Activated CD4-positive, alpha-beta memory T cell treated with anti-CD3 and anti-CD28 coated beads for 36 hours (primary cell): ENCODE measurements around the gene TMEM181. TPM values are rescaled to one million over a fixed set of nuclear protein-coding genes. Genes with fewer than 3 reads are reported as not detected.
A peak's percentile ranks its signal among the peaks of the same experiment; 100 is the strongest.
"Not testable (repeated sequence)": the region's sequence is repeated elsewhere in the genome, so short reads cannot be mapped to it uniquely, and the experiment has no call there.

Experiments used
- CTCF ChIA-PET: fragments of 350-600 bp; sonication (Branson Sonifier 250); formaldehyde crosslinking; loops from one replicate; lab custom pipeline; 2021; ENCODE audit warnings: antibody characterized with exemption, inconsistent platforms; lab: Charles Lee
- POLR2A ChIA-PET: fragments of 350-600 bp; sonication (Branson Sonifier 250); formaldehyde crosslinking; loops from one replicate; lab custom pipeline; 2021; ENCODE audit warnings: antibody characterized with exemption; lab: Charles Lee
- DNase-seq: peaks from one replicate; pipeline ENCODE4 v3.0.0-alpha.2; 2020
- H3K27ac Mint-ChIP-seq: one replicate; pipeline ENCODE4 v1.8.0; 2021; ENCODE audit warnings: mixed read lengths
- H3K27me3 Mint-ChIP-seq: one replicate; pipeline ENCODE4 v1.8.0; 2021; ENCODE audit warnings: mixed read lengths
- H3K36me3 Mint-ChIP-seq: one replicate; pipeline ENCODE4 v1.8.0; 2021; ENCODE audit warnings: mixed read lengths
- H3K4me1 Mint-ChIP-seq: one replicate; pipeline ENCODE4 v1.8.0; 2021; ENCODE audit warnings: low read depth, mixed read lengths
- H3K4me3 Mint-ChIP-seq: one replicate; pipeline ENCODE4 v1.8.0; 2021; ENCODE audit warnings: mild to moderate bottlenecking, mixed read lengths
- H3K9me3 Mint-ChIP-seq: one replicate; pipeline ENCODE4 v1.8.0; 2021; ENCODE audit warnings: mixed read lengths
- intact Hi-C: fragments of 100-400 bp; cut with micrococcal nuclease; formaldehyde crosslinking; loops from one replicate; pipeline ENCODE4 v1.15.1; 2023
- total RNA-seq, 2 experiments: library from RNA; stranded (reverse); gene quantifications; one replicate each; pipeline ENCODE4 v1.2.3, GENCODE V29; 2021

The TMEM181 gene
- total RNA-seq, 2 experiments from 2014 or later, result 11.3 to 11.6 TPM

DNA sequence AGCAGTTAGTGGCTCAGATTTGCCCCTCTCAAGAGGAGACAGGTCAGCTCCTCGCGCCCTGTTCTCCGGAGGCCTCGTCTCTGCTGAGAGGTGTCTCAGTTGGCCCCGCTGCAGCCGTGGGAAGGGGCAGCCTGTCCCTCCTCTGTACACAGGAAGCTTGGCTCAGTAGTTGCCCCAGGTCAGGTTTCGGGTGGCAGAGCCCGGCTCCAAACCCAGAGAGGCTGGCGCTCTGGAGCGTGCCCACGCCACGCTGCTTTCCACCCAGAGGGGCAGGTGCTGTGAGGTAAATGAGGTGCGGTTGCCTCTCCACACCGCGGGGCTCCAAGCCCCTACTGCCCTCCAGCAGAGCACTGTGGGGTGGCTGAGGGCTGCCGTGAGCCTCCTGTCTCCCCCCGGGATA, 68.7 kb downstream of the TMEM181 start:
- CTCF ChIA-PET, result interaction anchor here (0.9 to 2.0 kb wide), 2 partner anchors 23 to 408 kb away, joined by 3 to 9 read pairs; no protein-coding TSS in a partner anchor
- peak; percentile 7 for DNase-seq
- peaks cover 38% of the 10 kb centered on the region for H3K4me1 Mint-ChIP-seq
- intact Hi-C loops, result no loop called here
- no peaks in the 10 kb centered on the region for H3K9me3 Mint-ChIP-seq
- peak overlapping the region; percentile 1 for H3K27ac Mint-ChIP-seq
- no peak overlapping the region for H3K4me3 Mint-ChIP-seq
- POLR2A ChIA-PET, result interaction anchor here (0.6 kb wide), 1 partner anchor 10 kb away, joined by 3 read pairs; no protein-coding TSS in a partner anchor
- H3K36me3 Mint-ChIP-seq, result peaks cover 61% of the 10 kb centered on the region
- no peaks in the 10 kb centered on the region for H3K27me3 Mint-ChIP-seq

DNA sequence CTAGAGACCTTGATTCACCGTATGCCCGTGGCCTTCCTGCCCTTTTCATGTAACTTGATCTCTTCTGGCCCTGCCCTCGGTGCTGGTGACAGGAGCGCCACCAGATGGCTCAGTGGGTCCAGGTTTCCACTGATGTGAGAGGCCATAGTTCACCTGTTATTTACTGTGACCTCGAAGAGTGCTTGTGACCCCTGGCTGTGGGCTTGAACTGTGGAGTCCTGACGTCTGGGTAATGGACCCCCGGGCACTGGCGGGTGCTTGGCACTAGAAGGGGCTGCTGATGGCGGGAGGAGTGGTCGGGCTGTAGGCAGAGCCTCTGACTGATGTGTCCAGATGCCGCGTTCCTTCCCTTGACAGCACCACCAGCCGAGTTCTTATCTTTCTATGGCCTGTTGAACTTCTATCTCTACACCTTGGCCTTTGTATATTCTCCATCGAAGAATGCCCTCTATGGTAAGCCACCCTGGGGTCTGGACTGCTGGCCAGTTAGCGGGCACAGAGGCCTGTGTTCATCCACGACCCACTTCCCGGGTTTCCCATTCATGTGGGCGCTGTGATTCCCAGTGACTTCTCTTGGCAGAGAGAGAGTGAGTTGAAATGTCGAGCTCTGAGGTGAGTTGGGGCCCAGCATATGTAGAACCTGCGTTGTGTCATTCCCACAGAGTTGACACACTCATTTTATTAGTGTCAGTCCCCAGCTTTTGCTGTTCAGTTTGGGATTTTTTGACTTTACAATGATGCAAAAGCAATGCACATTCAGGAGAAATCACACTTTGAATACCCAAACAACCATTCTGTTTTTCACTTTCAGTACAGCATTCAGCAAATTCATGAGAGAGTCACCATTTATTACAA, 69.7 kb downstream of the TMEM181 start:
- Mint-ChIP-seq H3K4me1 (peaks cover 38% of the 10 kb centered on the region), H3K27me3 (no peaks in the 10 kb centered on the region)
- POLR2A ChIA-PET, result interaction anchor here (1.1 to 2.8 kb wide), 5 partner anchors 10 to 23 kb away, joined by 5 to 17 read pairs (median 10); partner anchors contain the start of gene SYTL3

DNA sequence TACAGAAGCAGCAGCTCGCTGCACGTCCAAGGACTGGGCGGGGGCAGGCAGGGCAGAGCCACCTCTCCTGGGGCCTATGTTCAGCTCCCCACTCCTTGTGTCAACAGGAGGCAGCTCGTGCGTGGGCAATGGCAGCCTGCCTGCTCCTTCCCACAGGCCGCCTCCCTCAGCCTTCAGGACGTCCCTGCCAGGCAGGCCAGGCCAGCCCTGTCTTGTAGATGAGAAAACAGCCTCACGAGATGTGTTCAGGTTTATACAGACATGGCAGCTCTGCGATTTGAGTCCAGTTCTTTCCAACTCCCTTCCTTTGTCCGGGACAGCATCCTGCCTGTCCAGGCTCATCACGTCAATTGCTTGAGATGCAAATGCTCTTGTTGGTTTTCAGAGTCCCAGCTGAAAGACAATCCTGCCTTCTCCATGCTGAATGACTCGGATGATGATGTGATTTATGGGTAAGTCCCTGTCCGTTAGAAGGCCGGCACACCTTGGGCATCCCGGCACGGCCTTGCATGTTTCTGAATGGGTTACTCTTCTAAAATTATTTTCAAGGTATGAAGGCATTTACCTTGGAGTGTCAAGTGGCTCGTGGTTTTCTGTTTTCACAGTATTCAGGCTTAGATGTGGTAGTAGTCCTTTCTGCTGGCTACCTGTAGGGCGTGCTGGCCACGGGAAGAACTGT, 71.2 kb downstream of the TMEM181 start:
- no peak overlapping the region for H3K4me3 Mint-ChIP-seq
- POLR2A ChIA-PET, result interaction anchor here (1.1 to 2.8 kb wide), 5 partner anchors 9 to 21 kb away, joined by 5 to 17 read pairs (median 10); partner anchors contain the start of gene SYTL3
- peaks cover 63% of the 10 kb centered on the region for H3K36me3 Mint-ChIP-seq

More for the DNA sequence above, 69.7 kb downstream of the TMEM181 start:
- DNase-seq, result peak; percentile 54
- Mint-ChIP-seq H3K9me3 (no peaks in the 10 kb centered on the region), H3K27ac (peak overlapping the region; percentile 88), H3K36me3 (peaks cover 62% of the 10 kb centered on the region), H3K4me3 (no peak overlapping the region)
- CTCF ChIA-PET, result interaction anchor here (0.8 to 2.0 kb wide), 8 partner anchors 9 to 415 kb away, joined by 3 to 11 read pairs (median 4); partner anchors contain the start of gene SYTL3
- intact Hi-C loops, result loop anchor here (2.0 kb wide), 1 partner anchor 19 kb away; no protein-coding TSS in a partner anchor

DNA sequence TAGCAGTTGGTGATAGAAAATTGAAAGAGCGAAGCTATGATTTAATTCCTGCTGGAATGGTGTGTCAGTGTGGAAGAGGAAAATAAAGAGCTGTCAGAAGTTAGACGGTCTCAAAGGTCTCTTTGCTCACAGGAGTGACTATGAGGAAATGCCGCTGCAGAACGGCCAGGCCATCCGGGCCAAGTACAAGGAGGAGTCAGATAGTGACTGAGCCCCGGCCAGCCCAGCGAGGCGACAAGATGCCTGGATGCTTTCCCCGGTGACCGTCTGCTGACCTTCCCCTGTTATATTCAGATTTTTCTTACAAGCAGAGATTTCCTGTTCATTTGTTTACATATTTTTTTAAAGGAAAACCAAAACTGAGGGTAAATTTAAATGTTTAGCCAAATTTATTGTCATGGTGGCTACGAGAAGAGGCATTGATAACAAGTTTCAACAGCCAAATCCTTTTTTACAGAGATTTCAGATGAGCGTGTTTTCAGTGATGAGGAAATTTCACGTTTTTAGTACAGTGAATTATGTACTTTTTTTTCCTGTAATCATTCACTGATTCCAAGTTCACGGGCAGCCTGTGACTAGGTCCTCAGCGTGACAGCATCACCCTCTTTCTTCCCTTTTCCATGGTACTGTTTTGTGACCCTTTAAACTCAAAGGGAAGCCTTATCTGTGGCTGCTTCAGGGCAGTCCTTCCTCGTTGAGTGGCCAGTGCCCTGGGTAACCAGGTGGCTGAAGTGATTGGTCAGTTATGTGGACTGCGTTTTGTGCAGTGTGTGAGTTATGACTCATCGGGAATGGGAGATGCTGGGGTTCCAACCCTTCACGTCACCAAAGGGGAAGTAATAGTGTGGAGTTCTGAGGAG, 72.0 kb downstream of the TMEM181 start:
- ChIA-PET POLR2A (interaction anchor here (2.3 to 2.8 kb wide), 2 partner anchors 12 to 14 kb away, joined by 10 to 17 read pairs; no protein-coding TSS in a partner anchor), CTCF (no interaction called here)
- H3K27ac Mint-ChIP-seq, result peak overlapping the region; percentile 81
- intact Hi-C loops, result loop anchor here (2.0 kb wide), 1 partner anchor 17 kb away; no protein-coding TSS in a partner anchor
- H3K9me3 Mint-ChIP-seq, result no peaks in the 10 kb centered on the region
- peaks cover 56% of the 10 kb centered on the region for H3K4me1 Mint-ChIP-seq
- DNase-seq, result no peak
- H3K4me3 Mint-ChIP-seq, result no peak overlapping the region
- H3K27me3 Mint-ChIP-seq, result no peaks in the 10 kb centered on the region
- H3K36me3 Mint-ChIP-seq, result peaks cover 63% of the 10 kb centered on the region

More for the DNA sequence above, 71.2 kb downstream of the TMEM181 start:
- H3K4me1 Mint-ChIP-seq, result peaks cover 47% of the 10 kb centered on the region
- intact Hi-C loops, result loop anchor here (2.0 kb wide), 1 partner anchor 18 kb away; no protein-coding TSS in a partner anchor
- no peaks in the 10 kb centered on the region for H3K27me3 Mint-ChIP-seq
- no peak for DNase-seq
- no peaks in the 10 kb centered on the region for H3K9me3 Mint-ChIP-seq
- H3K27ac Mint-ChIP-seq, result peak overlapping the region; percentile 81
- CTCF ChIA-PET, result interaction anchor here (1.5 kb wide), 2 partner anchors 19 to 417 kb away, joined by 3 to 4 read pairs; partner anchors contain the start of gene SYTL3

DNA sequence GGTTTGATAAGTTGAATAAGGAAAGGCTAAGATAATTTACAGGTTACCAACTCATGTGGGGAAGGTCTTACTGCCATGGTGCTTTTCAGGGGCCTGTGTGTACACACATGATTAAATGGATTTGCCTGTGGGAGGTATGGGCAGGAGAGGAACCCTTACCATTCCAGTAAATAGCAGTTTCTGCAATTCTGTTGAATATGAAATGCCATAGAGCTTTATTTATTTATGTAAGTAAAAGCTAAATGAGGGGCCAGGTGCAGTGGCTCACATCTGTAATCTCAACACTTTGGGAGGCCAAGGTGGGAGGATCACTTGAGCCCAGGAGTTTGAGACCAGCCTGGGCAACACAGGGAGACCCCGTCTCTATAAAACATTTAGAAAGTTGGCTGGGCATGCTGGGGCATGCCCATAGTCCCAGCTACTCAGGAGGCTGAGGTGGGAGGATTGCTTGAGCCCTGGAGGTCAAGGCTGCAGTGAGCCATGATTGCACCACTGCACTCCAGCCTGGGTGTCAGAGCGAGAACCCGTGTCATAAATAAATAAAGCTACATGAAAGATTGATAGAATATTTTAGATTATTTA, 72.7 kb downstream of the TMEM181 start:
- peaks cover 61% of the 10 kb centered on the region for H3K4me1 Mint-ChIP-seq
- intact Hi-C loops, DNase-seq, H3K27me3 Mint-ChIP-seq, H3K9me3 Mint-ChIP-seq, H3K4me3 Mint-ChIP-seq, POLR2A ChIA-PET: not testable (repeated sequence)
- H3K27ac Mint-ChIP-seq, result peak overlapping the region; percentile 81
- peaks cover 64% of the 10 kb centered on the region for H3K36me3 Mint-ChIP-seq
- CTCF ChIA-PET, result interaction anchor here (0.6 to 0.8 kb wide), 2 partner anchors 28 to 59 kb away, joined by 3 to 5 read pairs; no protein-coding TSS in a partner anchor

DNA sequence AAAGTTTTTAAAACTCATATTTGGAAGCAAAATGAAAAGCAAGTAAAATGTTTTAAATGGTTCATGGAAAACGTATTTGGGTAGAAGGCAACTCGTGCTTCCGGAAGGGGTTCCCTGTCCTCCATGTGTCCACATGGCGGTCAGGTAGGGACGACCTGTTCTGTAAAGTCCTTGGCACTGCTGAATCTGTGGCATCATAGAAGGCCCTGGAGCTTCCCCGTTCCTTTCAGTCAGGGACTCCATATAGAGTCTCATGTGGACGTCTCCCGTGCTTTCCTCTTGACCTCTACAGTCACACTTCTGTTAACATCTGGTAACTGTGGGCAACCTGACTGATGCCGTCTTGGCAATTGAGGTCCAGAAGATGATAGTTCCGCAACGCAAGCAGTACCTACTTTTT, 73.2 kb downstream of the TMEM181 start:
- no peak for DNase-seq
- Mint-ChIP-seq H3K36me3 (peaks cover 60% of the 10 kb centered on the region), H3K4me1 (peaks cover 59% of the 10 kb centered on the region), H3K9me3 (no peaks in the 10 kb centered on the region), H3K4me3 (no peak overlapping the region), H3K27ac (peak overlapping the region; percentile 60), H3K27me3 (no peaks in the 10 kb centered on the region)
- ChIA-PET POLR2A (interaction anchor here (0.6 kb wide), 1 partner anchor 40 kb away, joined by 3 read pairs; no protein-coding TSS in a partner anchor), CTCF (interaction anchor here (0.6 to 0.8 kb wide), 2 partner anchors 27 to 58 kb away, joined by 3 to 5 read pairs; no protein-coding TSS in a partner anchor)
- intact Hi-C loops, result no loop called here

DNA sequence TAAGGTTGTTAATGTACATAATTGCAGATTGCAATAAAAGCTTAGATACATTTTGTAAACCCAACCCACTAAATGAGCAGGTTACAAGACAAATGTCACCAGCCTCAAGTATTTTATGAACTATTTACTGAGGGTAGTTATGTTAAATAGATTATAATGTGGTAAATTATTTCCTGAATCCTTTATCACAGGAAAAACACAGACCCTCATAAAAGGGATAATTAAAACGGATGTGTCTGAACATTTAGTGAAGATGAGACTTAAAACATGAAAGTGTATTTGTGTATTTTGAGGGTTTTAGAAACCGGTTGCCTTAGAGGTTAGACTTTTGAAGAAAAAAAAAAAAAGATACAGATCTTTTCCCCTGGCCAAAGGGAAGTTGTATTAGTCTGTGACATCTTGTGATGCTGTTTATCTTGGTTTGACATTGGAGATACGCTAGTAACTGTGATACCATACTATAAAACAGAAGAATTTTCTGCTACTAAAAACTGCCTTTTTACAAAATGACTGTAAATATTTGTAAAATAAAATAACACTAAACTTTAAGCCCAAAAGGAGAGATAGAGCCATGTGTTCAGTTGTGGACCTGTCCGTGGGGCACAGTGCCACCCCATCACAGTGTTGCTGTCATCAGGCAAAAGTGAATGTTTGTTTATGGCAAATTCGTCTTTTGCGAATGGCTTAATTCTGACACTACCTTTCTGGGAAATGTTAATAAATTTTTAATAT, 75.0 kb downstream of the TMEM181 start:
- POLR2A ChIA-PET, result interaction anchor here (1.3 to 1.6 kb wide), 2 partner anchors 10 to 14 kb away, joined by 3 to 5 read pairs; partner anchors contain the start of genes DYNLT1 and SYTL3

DNA sequence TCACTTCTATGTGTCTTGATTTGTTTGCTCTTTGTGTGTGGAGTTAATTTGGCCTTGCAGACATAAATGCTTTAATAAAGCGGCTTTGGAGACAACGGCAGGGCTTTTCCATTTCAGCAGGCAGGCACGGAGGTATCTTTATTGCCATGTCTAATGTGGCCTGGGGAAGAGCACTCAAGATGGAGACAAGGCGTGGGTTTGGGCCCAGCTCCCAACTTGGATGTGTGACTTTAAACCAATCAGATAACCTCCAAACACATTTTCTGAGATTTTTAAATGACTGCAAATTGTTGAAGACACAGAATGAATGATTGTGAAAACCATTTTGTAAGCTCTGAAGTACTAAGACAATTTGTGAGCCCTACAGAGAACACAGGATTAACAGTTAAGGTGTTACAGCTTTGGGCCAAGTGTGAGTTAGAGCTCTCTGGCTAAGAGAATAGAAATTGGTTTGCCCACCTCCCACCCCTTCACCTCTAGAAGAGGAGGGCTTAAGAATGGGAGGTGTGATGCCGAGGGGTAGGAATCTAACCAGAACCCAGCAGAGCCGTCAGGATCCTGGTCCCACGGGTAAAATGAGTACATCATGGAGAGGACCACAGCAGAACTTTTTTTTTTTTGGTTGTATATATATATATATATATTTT, 75.7 kb downstream of the TMEM181 start:
- peaks cover 65% of the 10 kb centered on the region for H3K4me1 Mint-ChIP-seq
- CTCF ChIA-PET, result no interaction called here
- POLR2A ChIA-PET, result interaction anchor here (1.3 to 1.6 kb wide), 2 partner anchors 9 to 14 kb away, joined by 3 to 5 read pairs; partner anchors contain the start of genes DYNLT1 and SYTL3
- peak overlapping the region; percentile 70 for H3K27ac Mint-ChIP-seq
- H3K9me3 Mint-ChIP-seq, result no peaks in the 10 kb centered on the region
- intact Hi-C loops, result no loop called here
- no peak for DNase-seq
- no peak overlapping the region for H3K4me3 Mint-ChIP-seq
- H3K27me3 Mint-ChIP-seq, result no peaks in the 10 kb centered on the region
- peaks cover 65% of the 10 kb centered on the region for H3K36me3 Mint-ChIP-seq

More for the DNA sequence above, 75.0 kb downstream of the TMEM181 start:
- intact Hi-C loops, result no loop called here
- Mint-ChIP-seq H3K4me1 (peaks cover 62% of the 10 kb centered on the region), H3K27ac (peak overlapping the region; percentile 72), H3K27me3 (no peaks in the 10 kb centered on the region), H3K4me3 (no peak overlapping the region), H3K36me3 (peaks cover 62% of the 10 kb centered on the region), H3K9me3 (no peaks in the 10 kb centered on the region)
- no peak for DNase-seq
- CTCF ChIA-PET, result no interaction called here

DNA sequence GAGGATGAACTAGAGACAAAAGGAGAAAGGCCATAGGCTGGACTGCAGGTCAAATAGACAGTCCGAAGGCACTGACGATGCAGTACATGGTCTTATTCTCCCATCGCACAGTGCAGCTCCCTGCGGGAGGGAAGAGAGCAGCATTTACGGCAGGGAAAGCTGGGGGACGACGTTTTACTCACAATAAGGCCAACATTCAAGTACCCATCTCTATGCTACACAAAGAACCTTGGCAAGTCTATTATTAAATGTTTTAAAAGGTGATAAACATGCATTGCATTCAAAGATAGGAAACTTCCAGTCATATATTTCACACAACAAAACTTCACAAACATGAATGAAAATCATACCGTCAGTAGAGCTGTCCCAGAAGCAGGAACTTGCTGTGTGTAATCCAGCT, 76.9 kb downstream of the TMEM181 start:
- ChIA-PET POLR2A (interaction anchor here (1.1 to 1.2 kb wide), 2 partner anchors 9 to 438 kb away, joined by 3 read pairs; no protein-coding TSS in a partner anchor), CTCF (interaction anchor here (1.1 kb wide), 1 partner anchor 23 kb away, joined by 3 read pairs; no protein-coding TSS in a partner anchor)
- no peaks in the 10 kb centered on the region for H3K9me3 Mint-ChIP-seq
- H3K27ac Mint-ChIP-seq, result peak overlapping the region; percentile 78
- DNase-seq, result no peak
- peaks cover 66% of the 10 kb centered on the region for H3K36me3 Mint-ChIP-seq
- peaks cover 64% of the 10 kb centered on the region for H3K4me1 Mint-ChIP-seq
- H3K27me3 Mint-ChIP-seq, result no peaks in the 10 kb centered on the region
- intact Hi-C loops, result no loop called here
- no peak overlapping the region for H3K4me3 Mint-ChIP-seq
